NCI-H2107 treated with DMSO at 0.1 percent for 48 hours (cell line): ENCODE data around the gene YIPF5.

ENCODE experiments used
- DNase-seq: peaks from one replicate; lab custom pipeline; 2025; ENCODE audit not compliant: unreplicated experiment; lab: John Stamatoyannopoulos, UW

The YIPF5 gene

DNA sequence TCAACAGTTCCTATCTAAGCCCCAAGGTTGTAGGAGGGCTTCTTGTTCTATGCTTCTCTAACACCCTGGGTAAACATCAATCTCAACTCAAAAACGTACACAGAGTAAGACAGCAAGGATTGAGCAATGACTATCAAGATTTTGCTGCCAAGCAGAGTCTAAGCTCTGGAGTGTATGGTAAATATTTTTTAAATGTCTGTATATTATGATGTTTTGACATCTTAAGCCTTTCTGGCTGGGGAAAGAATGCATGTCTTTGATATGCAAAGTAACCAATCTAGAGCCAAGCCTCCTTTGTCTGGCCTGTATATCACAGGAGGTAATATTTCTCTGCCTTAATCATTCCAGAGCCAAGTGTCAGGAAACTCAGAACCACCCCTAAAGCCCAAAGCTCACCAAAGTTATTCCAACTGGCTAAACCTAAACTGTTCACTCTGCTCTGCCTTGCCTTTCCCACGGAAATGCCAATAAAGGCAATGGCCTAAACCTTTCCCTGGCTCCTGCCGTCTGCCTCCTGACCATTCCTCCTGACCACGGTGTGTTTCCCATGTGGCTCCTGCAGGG is 45.2 kb downstream of the YIPF5 start:
- no peak for DNase-seq

DNA sequence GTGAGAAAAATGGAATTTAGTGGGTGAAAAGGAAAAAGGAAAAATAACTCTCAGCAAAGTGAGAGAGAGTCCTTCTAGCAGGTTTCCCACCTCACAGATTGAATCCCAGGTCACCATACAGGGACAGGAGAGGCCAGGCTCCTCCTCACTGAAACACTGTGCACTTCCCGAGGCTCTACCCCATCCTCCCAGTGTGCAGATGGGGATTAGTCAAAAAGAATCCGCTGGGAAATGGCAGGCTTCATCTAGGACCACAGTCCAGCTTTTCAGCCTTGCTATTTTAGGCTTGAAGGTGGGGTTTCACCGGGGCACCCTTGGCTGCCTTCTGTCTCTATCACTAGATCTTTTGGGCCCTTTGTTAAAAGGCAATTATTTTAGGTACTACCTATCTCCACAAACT is 47.8 kb downstream of the YIPF5 start:
- no peak for DNase-seq

- no peak for DNase-seq
Measured at GRCh38 chr5:144122081-144122480, 48.4 kb downstream of the YIPF5 start.

DNA sequence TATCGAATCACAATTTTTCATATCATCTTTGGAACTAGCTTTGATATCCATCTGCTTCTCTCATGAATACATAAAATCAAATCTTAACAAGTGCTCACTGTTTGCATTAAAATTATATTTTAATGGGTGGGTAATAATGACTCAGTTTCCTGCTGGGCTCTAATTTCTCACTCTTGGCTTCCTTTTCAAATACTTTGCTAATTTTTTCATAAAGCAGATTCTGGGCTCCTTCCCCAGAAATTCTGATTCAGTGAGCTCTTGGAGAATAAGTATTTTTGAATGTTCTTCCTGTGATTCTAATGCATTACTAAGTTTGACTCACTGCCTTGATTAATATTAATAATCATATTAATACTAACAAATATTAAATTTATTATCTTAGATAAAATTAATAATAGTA is 48.9 kb downstream of the YIPF5 start:
- DNase-seq = no peak

DNA sequence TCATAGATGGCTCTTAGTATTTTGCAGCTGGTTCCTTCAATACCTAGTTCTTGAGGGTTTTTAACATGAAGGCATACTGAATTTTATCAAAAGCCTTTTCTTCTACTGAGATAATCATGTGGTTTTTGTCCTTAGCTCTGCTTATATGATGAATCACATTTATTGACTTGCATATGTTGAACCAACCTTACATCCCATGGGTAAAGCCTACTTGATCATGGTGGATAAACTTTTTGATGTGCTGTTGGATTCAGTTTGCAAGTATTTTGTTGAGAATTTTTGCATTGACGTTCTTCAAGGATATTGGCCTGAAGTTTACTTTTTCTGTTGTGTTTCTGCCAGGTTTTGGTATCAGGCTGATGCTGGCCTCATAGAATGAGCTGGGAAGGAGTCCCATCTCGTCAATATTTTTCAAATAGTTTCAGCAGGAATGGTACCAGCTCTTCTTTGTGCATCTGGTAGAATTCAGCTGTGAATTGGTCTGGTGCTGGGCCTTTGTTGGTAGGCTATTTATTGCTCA is 49.7 kb downstream of the YIPF5 start:
- no peak for DNase-seq

DNA sequence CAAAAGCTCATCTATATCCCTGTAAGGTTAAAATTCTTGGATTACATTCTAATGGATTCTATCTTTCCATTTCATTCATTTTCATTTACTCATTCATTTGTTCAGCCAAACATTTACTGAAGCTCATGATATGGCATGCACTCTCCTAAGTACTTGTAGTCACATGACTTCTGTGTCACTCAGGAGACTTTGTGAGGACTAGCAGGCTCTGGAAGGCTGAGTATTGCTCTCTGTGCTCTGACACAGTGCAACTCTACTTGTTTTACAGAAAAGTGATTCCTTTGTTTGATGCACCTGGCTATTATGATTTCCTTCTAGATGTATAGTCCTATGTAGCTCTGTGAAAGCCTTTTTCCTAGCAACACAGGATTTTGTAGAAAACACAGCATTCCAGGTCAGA is 53.0 kb downstream of the YIPF5 start:
- DNase-seq = no peak

- no peak for DNase-seq
Measured at GRCh38 chr5:144114571-144114970, 55.9 kb downstream of the YIPF5 start.
